GM21515 (cell line): ENCODE measurements around the gene AK5.

Experiments
- ATAC-seq: cut with Tn5 transposase; IDR thresholded peaks from one replicate; pipeline ENCODE4 v1.9.1; 2021; ENCODE audit not compliant: unreplicated experiment

Gene AK5

DNA sequence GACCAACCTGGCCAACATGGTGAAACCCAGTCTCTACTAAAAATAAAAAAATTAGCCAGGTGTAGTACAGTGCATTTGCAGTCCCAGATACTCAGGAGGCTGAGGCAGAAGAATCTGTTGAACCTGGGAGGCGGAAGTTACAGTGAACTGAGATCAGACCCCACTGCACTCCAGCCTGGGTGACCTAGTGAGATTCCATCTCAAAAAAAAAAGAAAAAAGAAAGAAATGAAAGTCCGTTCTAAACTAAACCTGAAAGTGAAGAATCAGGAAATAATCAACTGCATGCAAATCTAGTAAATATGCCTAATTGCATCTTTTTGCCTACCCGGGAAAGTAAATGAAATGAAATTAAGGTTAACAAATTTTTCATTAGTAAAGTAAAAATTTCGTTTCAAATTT lies 301.1 kb downstream of the AK5 start:
- ATAC-seq, result peak; percentile 73

DNA sequence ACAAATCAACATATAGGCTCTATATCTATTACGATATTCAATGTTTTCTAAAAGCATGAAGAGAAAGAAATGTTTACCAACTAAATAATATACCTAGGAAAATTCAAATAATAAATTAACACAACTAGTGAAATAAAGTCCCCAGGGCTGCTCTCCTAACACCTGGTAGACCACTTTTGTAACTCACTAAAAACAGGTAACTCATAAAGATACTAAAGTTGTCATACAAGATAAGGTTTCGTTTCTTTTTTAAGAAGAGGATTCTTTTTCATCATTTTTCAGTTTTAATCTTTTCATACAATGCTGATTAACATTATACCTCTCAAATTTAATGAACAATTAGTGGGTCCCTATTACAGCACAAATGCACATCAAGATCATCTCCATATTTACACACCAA lies 301.7 kb downstream of the AK5 start:
- no peak for ATAC-seq

DNA sequence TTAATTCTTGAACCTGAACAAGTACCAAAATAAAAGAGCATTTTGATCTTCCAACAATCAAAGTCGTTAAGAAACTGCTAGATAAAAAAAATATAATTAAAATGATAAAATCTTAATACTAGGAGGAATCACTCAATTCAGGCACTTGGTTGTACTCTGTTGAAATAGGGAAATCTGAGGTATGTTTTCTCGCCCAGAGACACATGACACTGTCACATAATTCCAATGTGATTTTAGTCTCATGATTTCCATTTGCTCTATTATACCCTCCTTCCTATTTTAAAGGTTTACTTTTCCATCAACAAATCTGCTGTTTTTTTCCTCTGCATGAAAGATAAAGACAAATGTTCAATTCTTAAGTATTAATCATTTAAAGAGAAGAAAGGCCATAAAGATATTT lies 303.1 kb downstream of the AK5 start:
- ATAC-seq, result no peak

DNA sequence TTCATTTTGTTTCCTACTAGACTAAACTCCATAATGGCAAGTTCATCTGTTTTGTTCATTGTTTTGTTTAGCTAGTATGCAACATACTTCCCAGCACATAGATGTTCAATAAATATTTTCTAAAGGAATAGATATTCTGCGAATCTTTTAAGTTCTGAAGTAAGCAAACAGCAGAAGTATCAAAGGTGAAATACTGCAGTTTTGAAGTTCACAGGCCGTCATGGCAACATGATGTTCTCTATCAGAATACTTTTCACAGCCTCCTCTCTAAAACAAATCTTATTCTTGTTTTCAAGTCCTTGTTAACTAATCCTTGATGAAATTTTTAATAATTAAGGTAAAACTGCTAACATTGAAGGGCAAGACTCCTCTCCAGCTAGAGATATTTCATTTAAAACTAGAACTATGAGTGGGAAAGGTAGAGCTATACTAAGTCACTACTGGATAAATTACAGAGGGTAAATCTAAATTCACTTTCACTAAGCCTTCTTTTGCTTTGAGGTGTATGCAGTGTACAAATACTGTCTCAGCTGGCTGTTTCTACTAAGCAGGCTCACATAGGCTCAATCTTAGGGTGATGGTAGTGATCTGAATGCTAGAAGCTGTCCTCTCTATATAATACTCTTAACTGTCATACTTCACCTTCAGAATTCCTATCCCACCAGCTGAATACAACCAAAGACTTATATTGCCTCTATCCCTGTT lies 303.9 kb downstream of the AK5 start:
- ATAC-seq, result no peak

DNA sequence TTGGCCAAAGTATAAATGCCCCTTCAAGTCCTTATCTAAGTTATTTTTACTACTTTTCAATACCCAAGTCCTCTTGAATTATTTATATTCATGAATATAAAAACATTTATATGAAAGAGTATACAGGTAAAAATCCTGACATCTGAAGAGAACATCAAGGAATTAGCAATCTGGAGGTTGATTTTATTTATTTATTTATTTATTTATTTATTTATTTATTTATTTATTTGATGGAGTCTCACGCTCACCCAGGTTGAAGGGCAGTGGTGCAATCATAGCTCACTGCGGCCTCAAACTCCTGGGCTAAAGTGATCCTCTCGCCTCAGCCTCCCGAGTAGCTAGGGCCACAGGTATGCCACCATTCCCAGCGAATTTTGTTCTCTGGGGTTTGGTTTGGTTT lies 307.4 kb downstream of the AK5 start:
- ATAC-seq, result no peak

DNA sequence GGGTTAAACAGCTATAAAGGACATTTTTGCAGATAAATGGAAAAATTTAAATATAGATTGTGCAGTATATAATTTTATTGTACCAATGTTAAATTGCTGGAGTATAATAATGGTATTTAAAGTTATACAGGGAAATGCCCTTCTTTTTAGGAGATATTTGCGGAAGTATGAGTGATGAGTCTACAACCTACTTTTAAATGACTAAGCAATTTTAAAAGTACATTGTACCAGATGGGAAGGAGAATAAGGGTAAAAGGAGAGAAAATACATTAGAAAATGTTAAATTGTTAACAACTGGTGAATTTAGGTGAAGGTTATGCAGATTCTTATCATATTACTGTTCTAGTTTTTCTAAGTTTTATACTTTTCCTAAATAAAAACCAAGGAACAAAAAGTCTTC lies 308.8 kb downstream of the AK5 start:
- no peak for ATAC-seq

DNA sequence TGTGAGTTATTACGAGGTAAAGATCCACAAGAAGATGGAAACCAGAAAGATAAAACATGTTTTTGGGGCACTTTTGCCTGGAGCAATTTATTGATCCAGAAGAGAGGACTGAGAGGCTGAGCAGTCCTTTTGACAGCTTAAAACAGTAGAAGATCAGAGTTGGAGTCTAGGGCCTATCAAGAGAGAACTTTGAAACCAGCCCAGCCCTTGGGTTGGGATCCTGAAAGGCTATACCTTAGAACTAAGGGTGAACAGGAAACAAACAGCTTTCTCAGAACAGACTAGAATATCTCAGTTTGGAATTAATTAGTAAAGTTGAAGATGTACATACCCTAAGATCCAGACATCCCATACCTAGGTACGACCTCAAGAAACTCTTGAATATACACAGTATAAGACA lies 311.1 kb downstream of the AK5 start:
- no peak for ATAC-seq

DNA sequence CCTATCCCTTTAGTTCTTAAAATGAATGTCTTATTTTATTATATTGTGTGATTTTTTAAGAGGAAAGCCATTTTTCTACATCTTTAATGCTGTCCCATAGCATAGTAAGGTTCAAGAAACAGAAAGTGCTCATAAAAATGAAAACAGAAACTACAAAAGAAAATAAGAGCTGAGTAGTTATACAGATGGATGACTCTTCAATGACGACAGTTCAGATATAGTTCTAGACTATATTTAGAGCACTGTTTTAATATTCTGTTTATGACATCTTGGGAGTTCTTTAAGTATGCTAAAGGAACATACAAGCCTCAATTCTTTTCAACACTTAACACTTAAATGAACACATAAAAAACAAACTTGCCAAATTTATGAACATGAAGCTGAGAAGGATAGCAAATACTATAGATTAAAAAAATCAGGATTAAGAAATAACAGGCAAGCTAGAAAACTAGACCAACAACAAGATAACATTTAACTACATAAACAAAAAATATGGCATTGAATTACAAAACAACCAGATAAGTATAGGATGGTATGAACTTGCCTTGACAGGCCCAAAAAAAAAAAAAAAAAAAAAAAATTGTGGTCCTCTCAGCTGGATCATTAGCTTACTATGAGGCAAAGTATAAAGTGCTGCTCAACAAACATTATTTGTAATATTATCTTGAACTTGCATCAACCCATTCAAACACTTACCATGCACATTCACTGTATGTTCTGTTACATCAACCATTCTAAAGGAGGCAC lies 312.7 kb downstream of the AK5 start:
- peak; percentile 93 for ATAC-seq

DNA sequence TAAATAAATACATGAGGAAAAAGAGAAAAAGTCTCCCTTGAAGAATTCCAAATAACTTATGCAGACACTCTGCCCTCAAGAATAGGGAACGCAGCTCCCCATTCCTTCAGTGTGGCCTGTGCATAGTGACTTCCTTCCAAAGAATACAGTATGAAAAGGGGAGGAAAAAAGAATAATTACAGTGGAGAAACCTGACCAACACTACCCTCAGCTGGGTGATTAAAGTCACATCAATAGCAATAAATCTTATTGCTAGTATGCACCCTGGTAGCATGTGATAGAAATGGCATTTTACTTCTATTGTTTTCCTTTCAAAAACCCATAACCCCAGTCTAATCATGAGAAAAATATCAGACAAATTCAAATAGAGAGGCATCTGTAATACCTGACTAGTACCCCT lies 315.5 kb downstream of the AK5 start:
- no peak for ATAC-seq

DNA sequence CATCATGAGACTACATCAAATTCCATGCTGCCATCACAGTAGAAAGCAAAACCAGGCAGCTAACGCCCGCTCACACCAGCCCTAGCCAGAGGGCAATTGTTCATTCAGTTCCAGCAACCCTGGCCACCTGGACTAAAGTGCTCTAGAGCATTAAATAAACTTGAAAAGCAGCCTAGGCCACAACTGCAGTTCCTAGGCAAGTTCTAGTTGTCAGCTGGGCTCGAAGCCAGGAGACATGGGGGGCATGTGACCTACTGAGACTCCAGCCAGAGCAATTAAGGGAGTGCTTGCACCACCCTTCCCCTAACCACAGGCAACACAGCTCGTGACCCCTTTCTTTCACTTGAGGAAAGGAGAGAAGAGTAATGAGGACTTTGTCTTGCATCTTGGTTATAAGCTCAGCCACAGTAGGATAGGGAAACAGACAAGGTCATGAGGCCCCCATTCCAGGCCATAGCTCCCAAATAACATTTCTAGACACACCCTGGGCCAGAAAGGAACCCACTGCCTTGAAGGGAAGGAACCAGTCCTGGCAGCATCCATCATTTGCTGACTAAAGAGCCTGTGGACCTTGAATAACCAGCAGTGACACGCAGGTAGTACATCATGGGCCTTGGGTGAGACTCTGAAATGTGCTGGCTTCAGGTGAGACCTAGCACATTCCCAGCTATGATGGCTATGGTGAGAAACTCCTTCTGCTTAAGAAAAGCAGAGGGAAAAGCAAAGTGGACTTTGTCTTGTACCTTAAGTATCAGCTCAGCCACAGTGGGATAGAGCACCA lies 323.6 kb downstream of the AK5 start:
- no peak for ATAC-seq

DNA sequence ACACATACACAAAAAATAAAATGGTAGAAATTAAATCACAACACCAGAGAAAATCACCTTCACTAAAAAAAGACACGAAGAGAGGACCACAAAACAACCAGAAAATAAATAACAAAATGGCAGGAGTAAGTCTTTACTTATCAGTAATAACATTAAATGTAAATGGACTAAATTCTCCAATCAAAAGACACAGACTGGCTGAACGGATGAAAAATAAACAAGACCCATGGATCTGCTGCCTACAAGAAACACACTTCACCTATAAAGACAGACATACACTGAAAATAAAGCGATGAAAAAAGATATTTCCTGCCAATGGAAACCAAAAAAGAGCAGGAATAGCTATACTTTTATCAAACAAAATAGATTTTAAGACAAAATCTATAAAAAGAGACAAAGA lies 327.1 kb downstream of the AK5 start:
- no peak for ATAC-seq
